HG03442 (cell line): ENCODE measurements around the gene SH3GL2.
"Not testable (repeated sequence)": the region's sequence is repeated elsewhere in the genome, so short reads cannot be mapped to it uniquely, and the experiment has no call there.

ENCODE experiments used
- ATAC-seq: cut with Tn5 transposase; IDR thresholded peaks from one replicate; pipeline ENCODE4 v1.9.1; 2021; ENCODE audit warnings: mild to moderate bottlenecking, moderate library complexity; ENCODE audit not compliant: unreplicated experiment

The SH3GL2 gene

DNA sequence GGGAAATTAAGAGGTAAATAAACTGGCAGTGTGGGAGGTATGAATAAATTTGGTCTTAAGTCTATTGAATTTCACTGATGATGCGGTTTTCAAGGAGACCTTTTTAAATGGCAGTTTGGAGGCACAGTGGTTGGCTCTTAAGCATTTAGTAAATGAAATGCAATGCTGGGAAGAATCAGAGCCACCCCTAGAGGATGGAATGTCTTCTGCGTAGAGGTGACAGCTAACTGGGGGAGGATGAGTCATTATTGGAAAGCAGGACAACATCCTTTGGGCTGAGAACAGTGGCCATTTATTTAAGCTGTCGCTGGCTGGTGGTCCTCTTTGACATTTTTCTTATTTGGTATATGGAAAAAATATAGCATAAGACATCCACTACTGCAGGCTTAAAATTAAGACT, 163.2 kb downstream of the SH3GL2 start:
- ATAC-seq: no peak

DNA sequence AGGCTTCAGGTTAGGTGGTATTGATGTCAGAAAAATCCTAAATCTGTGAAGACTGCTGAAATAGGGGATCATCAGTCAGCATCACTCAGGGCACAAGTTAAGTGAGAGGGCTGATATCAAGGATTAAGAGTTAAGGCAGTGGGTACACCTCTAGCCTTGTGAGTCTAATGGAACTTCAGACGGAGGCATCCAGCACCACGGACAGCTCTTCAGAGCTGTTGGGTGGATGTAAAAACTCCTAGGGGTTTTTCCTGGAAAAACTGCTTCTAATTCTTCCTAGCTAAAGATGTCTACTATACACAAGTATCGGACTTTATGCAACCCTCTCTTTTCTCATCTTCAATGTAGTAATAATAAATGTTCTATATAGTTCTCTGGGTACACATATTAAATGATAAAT, 165.9 kb downstream of the SH3GL2 start:
- ATAC-seq: no peak

DNA sequence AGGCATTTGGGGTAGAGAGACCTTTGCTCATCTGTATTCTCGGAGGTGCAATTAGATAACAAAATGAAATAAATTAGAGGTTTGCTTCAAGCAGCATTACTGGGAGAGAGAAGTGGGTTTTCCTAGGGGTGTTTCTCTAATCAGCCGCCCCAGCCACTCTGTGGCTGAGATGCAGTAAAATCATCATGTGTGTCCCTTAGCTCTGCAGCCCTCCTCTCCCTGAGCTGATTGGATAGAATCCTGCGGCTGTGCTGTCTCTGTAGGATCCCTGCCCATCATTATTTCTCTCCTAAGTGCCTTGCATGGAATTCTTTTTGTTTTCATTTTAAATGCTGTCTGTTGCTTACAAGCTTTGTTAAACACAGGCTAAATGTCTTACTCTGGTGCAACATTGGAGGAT, 171.4 kb downstream of the SH3GL2 start:
- no peak for ATAC-seq

DNA sequence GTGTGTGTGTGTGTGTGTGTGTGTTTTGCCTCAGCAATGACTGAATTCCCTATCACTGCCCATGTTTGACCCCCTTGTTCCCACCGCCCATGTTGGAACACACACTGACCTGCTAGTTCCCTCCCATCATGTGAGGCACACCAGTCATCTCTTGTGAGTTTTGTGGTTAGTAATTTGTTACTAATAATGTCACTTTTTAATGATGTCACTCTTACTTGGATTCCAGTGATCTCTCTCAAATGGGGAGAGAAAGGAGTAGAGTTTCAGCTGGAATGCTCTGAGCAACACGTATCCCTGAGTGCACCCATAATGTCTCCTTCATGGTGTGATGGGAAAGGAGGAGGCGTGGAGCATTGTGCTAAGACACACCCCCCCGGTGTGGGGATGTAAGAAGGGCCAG, 172.6 kb downstream of the SH3GL2 start:
- ATAC-seq: no peak

DNA sequence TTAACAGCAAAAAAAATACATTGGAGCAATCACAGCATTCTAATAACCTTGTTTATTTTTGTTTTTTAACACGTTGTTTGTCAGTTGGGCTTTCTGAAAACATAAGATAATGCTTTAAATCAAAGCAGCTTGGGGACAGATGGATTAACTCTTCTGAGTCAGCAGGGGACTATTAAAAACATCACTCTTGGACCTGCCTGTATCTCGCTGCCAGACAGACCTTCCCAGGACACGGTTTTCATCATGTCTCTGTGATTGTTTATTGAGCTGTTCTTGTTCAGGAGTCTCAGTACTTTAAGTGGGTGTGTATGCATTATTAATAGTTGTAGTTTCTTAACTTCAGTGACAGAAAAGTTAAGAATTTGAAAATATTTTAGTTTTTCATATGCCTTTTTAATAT, 173.2 kb downstream of the SH3GL2 start:
- ATAC-seq: no peak

DNA sequence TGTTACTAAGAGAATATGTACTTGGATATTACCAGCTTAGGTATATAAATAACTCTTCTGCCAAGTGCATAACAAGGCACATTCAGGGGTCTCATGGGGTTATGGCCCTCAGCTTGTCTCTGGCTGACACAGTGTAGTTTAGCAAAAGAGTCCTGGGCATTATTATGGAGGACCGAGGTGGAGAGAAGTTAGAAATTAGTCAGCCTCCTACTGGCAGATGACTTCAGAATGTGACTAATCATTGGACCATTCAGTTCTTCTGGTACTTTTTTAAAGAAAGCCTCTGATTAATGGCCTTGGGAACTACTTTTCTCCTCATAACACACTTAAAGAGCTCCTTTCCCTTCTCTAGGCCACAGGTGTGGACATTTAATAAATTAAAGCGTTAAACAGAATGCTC, 178.9 kb downstream of the SH3GL2 start:
- no peak for ATAC-seq

DNA sequence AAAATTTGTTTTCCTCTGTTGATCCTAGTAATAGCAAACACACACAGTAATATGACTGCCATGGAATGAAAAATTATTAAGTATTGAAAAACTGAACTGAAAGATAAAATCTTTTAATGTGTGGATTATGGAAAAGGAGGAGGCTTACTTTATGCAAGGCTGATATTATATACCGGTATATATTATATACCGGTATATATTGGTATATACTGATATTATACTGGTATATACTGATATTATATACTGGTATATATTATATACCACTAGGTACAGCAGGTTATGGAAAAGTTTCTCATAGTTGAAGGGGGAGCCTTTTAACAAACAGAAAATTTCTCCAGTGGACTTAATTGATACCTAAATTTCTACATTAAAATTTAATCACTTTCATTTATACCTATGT, 181.4 kb downstream of the SH3GL2 start:
- ATAC-seq: no peak

DNA sequence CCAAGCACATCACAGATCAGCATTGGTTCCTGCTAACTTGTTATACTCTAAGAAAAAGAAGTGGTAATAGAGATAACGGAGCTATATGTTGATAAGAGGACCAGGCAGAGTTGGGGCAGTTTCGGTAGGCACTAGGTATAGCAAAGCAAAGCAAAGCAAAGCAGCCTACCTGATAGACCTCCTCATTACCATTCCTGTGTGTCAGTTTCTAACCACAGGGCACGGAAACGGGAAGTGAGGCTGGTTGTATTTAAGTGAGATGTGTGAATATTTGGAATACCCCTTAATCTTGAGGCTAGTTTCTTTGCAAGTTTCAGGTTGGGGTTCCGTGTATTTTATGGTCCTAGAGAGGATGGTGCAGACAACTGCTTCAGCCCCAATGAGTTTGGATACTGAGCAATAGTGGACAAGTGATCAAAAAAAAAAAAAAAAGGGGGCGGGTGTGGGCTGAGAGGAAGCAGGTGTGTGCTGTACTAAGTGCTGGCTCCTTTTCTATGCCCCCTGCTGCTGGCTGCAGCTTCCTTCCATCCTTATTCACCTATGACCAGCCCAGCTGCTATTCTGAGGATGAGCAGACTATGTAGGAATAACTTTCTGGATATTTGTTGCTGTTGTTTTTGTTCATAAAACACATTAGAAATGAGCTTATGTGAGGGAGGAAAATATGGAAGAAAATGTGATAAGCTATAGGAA, 183.3 kb downstream of the SH3GL2 start:
- ATAC-seq: no peak

DNA sequence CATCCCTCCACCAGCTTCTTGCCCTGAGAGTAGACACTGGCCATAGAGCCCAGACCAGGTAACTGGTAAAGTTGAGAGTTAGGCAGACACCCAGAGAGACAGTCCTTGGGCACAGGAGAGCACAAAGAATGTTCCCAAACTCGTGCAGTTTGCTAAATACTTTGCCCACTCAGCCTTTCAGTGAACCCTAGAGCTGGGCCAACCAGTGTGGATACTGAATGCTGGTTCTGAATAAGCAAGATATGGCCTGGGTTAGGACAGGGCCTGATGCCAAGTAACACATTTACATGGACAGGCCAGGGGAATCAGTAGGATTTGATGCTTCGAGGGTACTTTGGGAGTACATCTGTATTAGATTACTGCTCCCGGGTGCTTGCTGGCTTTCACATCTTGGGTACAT, 185.4 kb downstream of the SH3GL2 start:
- ATAC-seq: no peak

DNA sequence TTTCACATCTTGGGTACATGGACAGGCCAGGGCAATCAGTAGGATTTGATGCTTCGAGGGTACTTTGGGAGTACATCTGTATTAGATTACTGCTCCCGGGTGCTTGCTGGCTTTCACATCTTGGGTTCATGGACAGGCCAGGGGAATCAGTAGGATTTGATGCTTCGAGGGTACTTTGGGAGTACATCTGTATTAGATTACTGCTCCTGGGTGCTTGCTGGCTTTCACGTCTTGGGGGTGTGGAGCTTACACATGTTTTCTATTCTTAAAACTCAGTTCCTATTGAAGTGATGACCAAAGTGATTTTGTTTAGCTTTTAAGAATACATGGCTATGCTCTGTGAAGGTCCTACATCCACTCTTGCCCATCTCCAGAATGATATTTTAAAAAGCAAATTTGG, 186.3 kb downstream of the SH3GL2 start:
- not testable (repeated sequence) for ATAC-seq

DNA sequence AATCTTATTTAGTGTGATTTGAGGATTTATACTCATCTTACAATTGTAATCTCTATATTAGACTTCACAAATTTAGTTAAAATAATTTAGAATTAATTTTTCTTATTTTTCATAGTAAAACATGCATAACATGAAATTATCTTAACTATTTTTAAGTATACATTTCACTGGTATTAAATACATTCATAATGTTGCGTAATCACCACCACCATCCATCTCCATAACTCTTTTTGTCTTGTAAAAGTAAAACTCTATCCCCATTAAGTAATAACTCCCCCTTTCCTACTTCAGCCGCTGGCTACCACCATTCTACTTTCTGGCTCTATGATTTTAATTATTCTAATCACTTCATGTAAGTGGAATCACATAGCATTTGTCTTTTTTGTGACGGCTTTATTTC, 193.4 kb downstream of the SH3GL2 start:
- no peak for ATAC-seq

DNA sequence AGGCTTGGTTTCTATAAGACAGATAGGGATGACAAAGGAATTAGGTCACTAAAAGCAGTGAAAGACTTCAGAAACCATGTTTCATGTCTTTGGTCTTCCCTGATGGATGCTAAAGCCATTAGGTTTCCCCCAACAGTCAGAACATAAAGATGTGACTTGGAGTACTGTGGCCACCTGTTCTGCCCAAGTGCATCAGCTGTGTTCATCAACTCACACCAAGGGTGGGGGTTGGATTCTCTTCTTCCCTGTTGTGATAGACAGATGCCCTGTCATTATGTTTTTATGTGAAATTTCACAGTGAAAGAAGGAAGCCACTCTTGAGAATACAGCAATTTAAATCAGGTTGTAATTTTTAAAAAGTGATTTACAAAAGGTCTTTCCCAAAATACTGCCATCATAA, 196.8 kb downstream of the SH3GL2 start:
- ATAC-seq: no peak

DNA sequence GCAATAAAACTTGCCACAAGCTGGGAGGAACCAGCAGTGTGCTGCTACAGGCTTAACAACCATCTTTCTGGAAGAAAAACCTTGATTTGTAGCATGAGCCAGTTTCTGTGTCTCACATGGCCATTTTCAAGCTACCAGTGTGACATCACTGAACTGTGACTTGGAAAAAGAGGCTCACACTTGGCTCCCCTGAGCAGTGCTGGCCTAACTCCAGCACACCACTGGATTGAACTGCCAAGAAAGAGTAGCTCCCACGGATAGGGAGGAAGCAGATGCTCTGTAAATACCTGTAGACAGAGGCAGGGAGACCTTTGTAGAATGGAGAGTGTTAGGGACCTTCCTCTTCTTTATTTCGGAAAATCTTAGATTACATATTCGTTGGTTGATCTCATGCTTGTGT, 197.9 kb downstream of the SH3GL2 start:
- no peak for ATAC-seq

DNA sequence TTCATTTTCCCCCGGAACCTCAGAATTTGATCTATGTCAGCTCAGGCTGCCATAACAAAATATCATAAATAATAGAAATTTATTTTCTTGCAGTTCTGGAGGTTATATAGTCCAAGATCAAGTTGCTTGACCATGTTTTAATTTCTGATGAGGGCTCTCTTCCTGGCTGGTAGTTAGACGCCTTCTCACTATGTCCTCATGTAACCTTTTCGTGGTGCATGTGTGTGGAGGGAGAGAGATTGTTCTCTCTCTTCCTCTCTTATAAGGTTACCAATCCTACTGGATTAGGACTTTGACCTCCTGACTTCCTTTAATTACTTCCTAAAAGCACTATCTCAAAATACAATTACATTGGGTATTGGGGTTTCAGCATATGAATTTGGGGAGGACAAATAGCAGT, 198.6 kb downstream of the SH3GL2 start:
- no peak for ATAC-seq

DNA sequence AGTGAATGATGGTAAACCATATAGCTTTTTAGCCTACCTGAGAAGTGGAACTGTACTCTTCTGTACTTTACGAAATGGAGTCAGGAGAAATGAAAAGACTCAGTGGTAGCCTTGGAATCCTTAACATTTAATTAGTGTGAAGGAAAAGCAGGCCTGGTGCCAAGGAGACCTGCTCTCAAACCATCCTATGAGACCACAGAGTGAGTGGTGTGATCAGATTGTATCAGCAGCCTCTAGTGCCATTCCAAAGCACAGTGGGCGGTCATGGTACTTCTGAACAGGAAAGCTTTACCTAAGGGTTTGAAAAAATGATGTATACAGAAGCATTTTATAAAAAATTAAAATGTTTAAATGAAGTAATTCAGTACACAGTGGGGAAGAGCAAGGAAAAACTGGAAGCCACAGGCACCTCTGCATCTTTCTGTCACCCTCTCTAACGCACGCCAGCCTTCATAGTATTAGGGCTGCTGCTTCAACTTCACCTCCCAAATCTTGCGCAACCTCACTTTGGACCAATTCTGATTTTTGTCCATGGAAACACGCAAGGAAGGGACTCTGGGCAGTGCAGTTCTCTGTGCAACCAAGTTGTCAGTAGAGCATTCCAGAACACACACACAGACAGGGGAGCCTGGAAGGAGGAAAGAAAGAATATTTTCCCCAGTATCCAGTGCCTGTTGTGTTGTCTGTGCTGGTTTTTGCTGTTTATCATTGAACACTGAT, 203.7 kb downstream of the SH3GL2 start:
- ATAC-seq: no peak

DNA sequence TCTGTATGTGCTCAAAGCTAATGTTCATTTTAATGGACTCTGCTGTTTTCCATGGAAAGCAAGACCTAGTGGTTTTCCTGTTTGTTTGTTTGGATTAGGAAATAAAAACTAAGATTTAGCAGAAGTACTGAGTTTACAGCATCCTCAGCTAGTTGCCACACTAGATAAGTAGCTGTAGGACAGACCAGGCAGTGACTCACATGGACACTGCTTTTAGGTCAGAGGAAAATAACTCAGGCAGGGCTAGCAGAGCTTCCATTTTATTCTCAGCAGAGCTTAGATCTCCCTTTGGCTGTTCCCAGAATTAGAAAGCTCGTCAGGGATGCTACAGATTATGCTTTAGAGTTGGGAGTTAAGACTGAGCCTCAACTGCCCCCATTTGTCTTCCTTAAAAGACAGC, 204.4 kb downstream of the SH3GL2 start:
- ATAC-seq: no peak

DNA sequence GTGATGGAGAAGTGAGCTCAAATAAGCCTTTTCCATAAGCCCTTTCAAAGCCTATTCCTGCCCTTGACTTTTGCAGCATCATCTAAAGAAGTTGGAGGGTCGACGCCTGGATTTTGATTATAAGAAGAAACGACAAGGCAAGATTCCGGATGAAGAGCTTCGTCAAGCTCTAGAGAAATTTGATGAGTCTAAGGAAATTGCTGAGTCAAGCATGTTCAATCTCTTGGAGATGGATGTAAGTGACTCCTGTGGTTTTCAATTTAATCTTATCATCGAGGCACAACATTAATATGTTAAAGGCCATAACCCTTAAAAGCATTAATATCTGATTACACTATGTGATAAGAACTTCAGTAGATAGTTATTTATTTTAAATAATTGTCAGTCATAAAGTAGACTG, 210.4 kb downstream of the SH3GL2 start:
- no peak for ATAC-seq

DNA sequence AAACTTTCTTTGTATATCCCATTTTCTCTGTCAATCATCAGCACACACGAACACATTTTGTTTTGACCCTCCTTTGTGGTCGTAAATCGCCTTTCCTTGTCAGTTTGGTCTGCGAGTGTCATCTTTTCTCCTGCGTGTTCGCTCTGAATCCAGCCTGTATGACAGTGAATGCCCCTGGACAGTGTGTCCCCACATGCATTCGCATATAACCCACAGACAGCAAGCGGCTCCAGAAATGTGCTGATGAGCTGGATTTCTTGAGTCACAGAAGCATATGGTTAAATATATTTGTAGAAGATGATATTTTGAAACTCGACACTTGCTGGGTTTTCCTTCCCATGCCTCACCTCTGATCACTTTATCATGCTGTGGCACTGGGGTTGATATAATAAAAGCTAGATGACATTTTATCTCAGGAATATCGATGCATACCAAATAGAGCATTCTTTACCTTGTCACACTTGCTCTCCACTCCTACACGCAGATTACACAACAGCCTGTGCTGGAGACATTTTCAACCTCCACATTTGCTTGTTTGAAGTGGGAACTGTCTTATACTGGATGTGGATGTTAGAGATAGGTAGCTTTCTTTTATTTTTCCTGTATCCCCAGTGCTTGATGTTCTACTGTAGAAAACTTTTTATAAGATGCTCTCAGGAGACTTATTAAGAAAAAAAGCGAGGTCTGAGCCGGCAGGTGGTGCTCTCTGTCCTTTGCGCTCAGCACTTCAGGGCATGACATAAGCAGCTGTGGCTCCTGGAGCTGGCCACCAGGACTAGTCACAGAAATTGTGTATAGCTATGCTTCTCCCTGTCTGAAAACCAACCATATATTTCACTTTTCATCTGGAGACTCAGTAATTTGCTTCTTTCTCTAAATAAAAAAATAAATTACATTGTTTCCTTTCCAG, 215.1 kb downstream of the SH3GL2 start:
- no peak for ATAC-seq

DNA sequence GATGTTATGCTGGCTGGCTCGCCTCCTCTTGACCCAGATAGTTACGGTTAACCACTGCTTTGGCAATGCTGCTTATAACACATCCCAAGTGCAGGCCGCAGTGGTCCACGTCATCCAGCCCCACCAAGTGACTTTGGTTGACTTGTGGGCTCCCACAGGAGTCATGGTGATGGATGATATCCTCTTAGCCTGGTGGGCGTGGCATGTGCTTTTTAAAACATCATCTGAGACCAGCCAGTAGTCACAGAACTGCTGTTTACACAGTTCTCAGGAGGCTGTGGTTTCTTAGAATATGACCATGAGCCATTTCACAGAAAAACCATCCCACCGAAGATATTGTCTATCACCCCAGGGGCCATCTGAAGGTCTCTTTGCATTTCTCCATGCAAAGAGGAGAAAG, 216.9 kb downstream of the SH3GL2 start:
- ATAC-seq: no peak

DNA sequence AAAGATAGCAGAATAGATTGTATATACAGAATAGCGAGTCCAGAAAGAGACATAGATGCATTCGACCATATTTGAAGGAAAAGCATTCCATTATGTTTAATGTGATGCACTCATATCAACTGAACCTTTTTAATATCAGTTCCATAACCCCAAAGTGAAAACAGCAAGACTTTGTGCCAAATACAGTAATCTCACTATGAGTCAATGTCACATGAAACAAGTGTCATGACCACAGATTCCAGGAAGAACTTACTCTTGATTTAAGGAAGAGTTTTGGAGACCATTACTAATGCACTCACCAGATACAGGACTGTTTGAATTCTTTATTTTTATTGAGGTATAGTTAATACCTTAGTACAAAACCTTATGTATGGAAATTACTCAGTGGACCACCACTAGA, 220.5 kb downstream of the SH3GL2 start:
- ATAC-seq: no peak

DNA sequence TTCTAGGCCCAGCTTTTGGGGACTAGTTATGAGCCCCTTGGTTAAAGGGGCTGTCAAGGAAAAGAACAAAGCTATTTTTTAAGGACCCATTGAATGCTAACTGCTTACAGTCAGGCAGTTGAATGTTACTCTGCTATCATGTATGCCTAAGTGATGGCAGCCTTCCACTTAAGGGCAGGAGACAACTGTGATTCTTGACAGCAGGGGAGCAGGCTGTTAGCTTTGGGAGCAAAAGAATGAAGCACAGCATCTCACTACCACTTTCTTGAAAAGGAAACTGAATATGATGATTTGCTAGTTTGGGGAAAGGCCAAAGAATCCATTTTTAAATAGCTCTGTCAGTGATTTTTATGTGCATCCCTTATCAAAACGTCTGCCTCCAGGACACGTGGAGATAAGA, 221.6 kb downstream of the SH3GL2 start:
- no peak for ATAC-seq
